Stomach smooth muscle (tissue), 2 donors: ENCODE data around the gene LCP2.
A peak's percentile ranks its signal among the peaks of the same experiment; 100 is the strongest.

Source experiments
- H3K27ac ChIP-seq: one replicate; pipeline ENCODE4 v1.7.0; 2013; ENCODE audit warnings: mild to moderate bottlenecking, low read length, inconsistent platforms
- H3K27me3 ChIP-seq, 2 donors: one replicate each; pipeline ENCODE4 v1.7.0; 2013; ENCODE audit warnings: low read length in 2 of 2; ENCODE audit not compliant: insufficient read depth in 2 of 2, control insufficient read depth in 1 of 2
- H3K36me3 ChIP-seq, 2 donors: one replicate each; pipeline ENCODE4 v1.7.0; 2013; ENCODE audit warnings: low read length in 2 of 2; ENCODE audit not compliant: control insufficient read depth in 2 of 2, insufficient read depth in 2 of 2
- H3K4me1 ChIP-seq: one replicate; pipeline ENCODE4 v1.7.0; 2013; ENCODE audit warnings: low read length; ENCODE audit not compliant: control insufficient read depth, insufficient read depth
- H3K4me3 ChIP-seq, 2 donors: one replicate each; pipeline ENCODE4 v1.7.0; 2013; ENCODE audit warnings: low read length in 2 of 2
- H3K9ac ChIP-seq, 2 donors: one replicate each; pipeline ENCODE4 v1.7.0; 2013; ENCODE audit warnings: low read length in 2 of 2, mild to moderate bottlenecking in 1 of 2
- H3K9me3 ChIP-seq, 2 donors: one replicate each; pipeline ENCODE4 v1.7.0; 2013; ENCODE audit warnings: low read length in 2 of 2; ENCODE audit not compliant: control insufficient read depth in 2 of 2
- donor health status: healthy.
- donor health status: Pancreatic carcinoma.

LCP2 gene

GRCh38 chr5:170296036-170296934 lies 1.3 kb downstream of the LCP2 start:
- Histone ChIP-seq H3K4me1 (no peaks in the 10 kb centered on the region), H3K9ac (no peak overlapping the region)

DNA sequence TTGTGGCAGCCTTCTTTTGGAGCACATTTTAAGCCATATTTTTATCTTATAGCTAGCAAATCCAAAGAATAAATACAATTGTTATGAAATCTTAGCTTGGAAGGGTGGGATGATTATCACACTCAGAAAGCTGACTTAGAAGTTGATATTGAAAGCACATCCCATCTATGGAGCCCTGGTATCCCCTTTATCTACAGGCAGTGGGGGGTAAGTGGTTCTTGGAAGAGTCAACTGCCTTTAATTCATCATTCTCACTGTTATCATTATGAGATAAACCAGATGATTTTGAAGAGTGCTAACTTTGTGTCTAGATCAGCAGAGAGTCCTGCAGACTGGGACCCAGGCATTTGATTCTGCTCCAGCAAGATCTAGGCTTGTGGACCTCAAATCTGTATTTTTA lies 3.0 kb downstream of the LCP2 start:
- Histone ChIP-seq H3K27ac (no peak overlapping the region), H3K36me3 (no peaks in the 10 kb centered on the region), H3K4me3 (no peak overlapping the region), H3K9ac (no peak overlapping the region), H3K9me3 (no peaks in the 10 kb centered on the region), H3K27me3 (no peaks in the 10 kb centered on the region), H3K4me1 (no peaks in the 10 kb centered on the region)

More at GRCh38 chr5:170296036-170296934, 1.3 kb downstream of the LCP2 start:
- Histone ChIP-seq H3K4me3 (peak overlapping the region; percentile 7 to 63), H3K9me3 (no peaks in the 10 kb centered on the region), H3K36me3 (no peaks in the 10 kb centered on the region), H3K27me3 (no peaks in the 10 kb centered on the region), H3K27ac (no peak overlapping the region)

- no peaks in the 10 kb centered on the region for H3K27me3 ChIP-seq
- no peak overlapping the region for H3K9ac ChIP-seq
- H3K27ac ChIP-seq: no peak overlapping the region
- no peaks in the 10 kb centered on the region for H3K9me3 ChIP-seq
- H3K4me3 ChIP-seq: no peak overlapping the region
- peaks cover 3% of the 10 kb centered on the region for H3K4me1 ChIP-seq
- H3K36me3 ChIP-seq: no peaks in the 10 kb centered on the region
Observed at GRCh38 chr5:170294057-170294456, 3.5 kb downstream of the LCP2 start.

DNA sequence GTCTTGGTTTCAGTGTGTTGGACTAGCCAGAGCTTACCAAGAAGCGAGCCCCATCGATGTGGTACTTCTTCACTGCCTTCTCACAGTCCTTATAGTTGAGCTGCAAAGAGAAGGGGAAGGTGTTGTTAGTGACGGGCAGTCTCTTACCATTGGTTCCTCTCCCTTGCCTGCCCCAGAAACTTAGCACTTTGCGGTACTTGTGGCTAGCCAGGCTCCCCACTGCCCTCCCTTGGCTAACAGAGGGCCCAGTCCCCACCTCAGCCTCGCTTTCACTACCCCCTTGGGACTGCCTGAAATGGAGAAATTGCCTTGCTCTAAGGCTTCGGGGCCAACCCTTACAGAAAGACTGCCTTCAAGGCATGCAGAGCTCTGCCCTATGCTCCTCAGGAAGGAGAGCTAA lies 4.3 kb downstream of the LCP2 start:
- H3K36me3 ChIP-seq: no peaks in the 10 kb centered on the region

DNA sequence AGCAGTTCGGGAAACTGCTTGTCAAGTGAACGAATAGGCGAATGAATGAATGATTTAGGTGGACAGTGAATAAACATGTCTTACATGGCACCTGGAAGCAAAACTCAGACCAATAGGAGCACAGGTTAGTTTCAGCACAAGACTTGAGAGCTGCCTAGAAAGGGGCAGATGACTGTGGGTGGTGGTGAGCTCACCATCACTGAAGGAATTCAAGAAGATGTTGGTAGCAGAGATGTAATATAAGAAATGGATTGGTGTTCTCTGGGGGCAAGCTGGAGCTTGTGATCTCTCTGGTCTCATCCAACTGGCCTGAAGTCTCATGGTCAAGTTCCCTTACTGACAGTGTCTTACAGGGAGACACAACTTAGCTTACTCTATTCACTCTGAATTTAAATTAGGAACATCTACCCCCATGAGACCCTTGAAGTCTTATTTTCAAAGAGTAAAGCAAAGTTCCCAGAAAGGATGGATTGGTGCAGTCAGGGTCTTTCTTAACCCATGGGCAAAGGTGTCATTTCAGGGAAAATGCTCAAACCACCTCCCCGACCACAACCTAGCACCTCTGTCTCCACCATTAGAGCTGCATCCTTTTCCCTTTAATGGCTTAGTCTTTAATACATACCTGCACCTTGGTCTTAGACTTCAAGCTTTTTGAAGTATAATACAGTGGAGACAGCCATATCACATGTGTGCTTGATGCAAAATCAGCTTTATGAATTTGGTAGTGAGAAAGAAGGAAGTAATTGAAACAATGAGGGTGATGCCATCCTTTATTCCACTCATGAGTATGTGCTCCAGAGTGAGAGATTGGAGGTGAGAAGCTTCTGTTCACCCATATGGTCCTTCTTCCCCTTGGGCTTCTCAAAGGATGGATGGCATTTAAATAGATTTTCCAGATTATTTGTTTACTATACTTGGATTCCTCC lies 5.1 kb downstream of the LCP2 start:
- no peaks in the 10 kb centered on the region for H3K36me3 ChIP-seq
- H3K9me3 ChIP-seq: no peaks in the 10 kb centered on the region
- H3K4me3 ChIP-seq: no peak overlapping the region
- H3K27me3 ChIP-seq: no peaks in the 10 kb centered on the region
- no peak overlapping the region for H3K9ac ChIP-seq
- H3K27ac ChIP-seq: no peak overlapping the region
- H3K4me1 ChIP-seq: peaks cover 12% of the 10 kb centered on the region

More for the DNA sequence above, 4.3 kb downstream of the LCP2 start:
- Histone ChIP-seq H3K4me1 (peaks cover 8% of the 10 kb centered on the region), H3K4me3 (no peak overlapping the region), H3K9ac (no peak overlapping the region), H3K27me3 (no peaks in the 10 kb centered on the region), H3K27ac (no peak overlapping the region), H3K9me3 (no peaks in the 10 kb centered on the region)

GRCh38 chr5:170290498-170290897 lies 7.1 kb downstream of the LCP2 start:
- Histone ChIP-seq H3K27me3 (no peaks in the 10 kb centered on the region), H3K36me3 (no peaks in the 10 kb centered on the region), H3K4me3 (no peak overlapping the region), H3K27ac (no peak overlapping the region), H3K4me1 (peaks cover 12% of the 10 kb centered on the region), H3K9me3 (no peaks in the 10 kb centered on the region), H3K9ac (no peak overlapping the region)

GRCh38 chr5:170289764-170290163 lies 7.8 kb downstream of the LCP2 start:
- Histone ChIP-seq H3K36me3 (no peaks in the 10 kb centered on the region), H3K4me3 (no peak overlapping the region), H3K27ac (no peak overlapping the region), H3K9me3 (no peaks in the 10 kb centered on the region), H3K27me3 (no peaks in the 10 kb centered on the region), H3K4me1 (peaks cover 12% of the 10 kb centered on the region), H3K9ac (no peak overlapping the region)

GRCh38 chr5:170289121-170289520 lies 8.5 kb downstream of the LCP2 start:
- no peak overlapping the region for H3K27ac ChIP-seq
- H3K4me3 ChIP-seq: no peak overlapping the region
- H3K27me3 ChIP-seq: no peaks in the 10 kb centered on the region
- peaks cover 12% of the 10 kb centered on the region for H3K4me1 ChIP-seq
- no peak overlapping the region for H3K9ac ChIP-seq
- no peaks in the 10 kb centered on the region for H3K36me3 ChIP-seq
- no peaks in the 10 kb centered on the region for H3K9me3 ChIP-seq

- Histone ChIP-seq H3K9ac (no peak overlapping the region), H3K4me3 (no peak overlapping the region), H3K4me1 (peaks cover 12% of the 10 kb centered on the region), H3K36me3 (no peaks in the 10 kb centered on the region), H3K27ac (no peak overlapping the region), H3K27me3 (no peaks in the 10 kb centered on the region), H3K9me3 (no peaks in the 10 kb centered on the region)
Observed at GRCh38 chr5:170288551-170288950, 9.0 kb downstream of the LCP2 start.

GRCh38 chr5:170288151-170288550 lies 9.4 kb downstream of the LCP2 start:
- Histone ChIP-seq H3K27ac (no peak overlapping the region), H3K4me1 (peaks cover 12% of the 10 kb centered on the region), H3K4me3 (no peak overlapping the region), H3K9me3 (no peaks in the 10 kb centered on the region), H3K36me3 (no peaks in the 10 kb centered on the region), H3K9ac (no peak overlapping the region), H3K27me3 (no peaks in the 10 kb centered on the region)
